Endodermal cell (in vitro differentiated cells): ENCODE measurements around the gene NRXN3. TPM values are rescaled to one million over a fixed set of nuclear protein-coding genes. Genes with fewer than 3 reads are reported as not detected.

Experiments
- DNase-seq: peaks from one replicate; pipeline ENCODE4 v3.0.0-alpha.2; 2017
- H3K27ac ChIP-seq: 2 replicates; pipeline ENCODE4 v1.5.1; 2013; ENCODE audit warnings: mild to moderate bottlenecking, low read depth, low read length, moderate library complexity
- H3K27me3 ChIP-seq: 2 replicates; pipeline ENCODE4 v1.6.1; 2013; ENCODE audit warnings: mild to moderate bottlenecking, low read length, moderate library complexity; ENCODE audit not compliant: insufficient read depth, control insufficient read depth, poor library complexity, severe bottlenecking
- H3K36me3 ChIP-seq: 2 replicates; pipeline ENCODE4 v1.7.0; 2013; ENCODE audit warnings: mild to moderate bottlenecking, low read length, moderate library complexity; ENCODE audit not compliant: control insufficient read depth, insufficient read depth
- H3K4me1 ChIP-seq: one replicate; pipeline ENCODE4 v1.7.0; 2013; ENCODE audit warnings: low read length; ENCODE audit not compliant: control insufficient read depth, insufficient read depth
- H3K4me3 ChIP-seq: 2 replicates; pipeline ENCODE4 v1.5.1; 2013; ENCODE audit warnings: mild to moderate bottlenecking, low read length, moderate library complexity
- H3K9ac ChIP-seq: 2 replicates; pipeline ENCODE4 v1.6.1; 2013; ENCODE audit warnings: mild to moderate bottlenecking, low read length, moderate library complexity; ENCODE audit not compliant: poor library complexity, severe bottlenecking; ENCODE audit errors: extremely low read depth
- H3K9me3 ChIP-seq: 2 replicates; pipeline ENCODE4 v1.6.1; 2013; ENCODE audit warnings: mild to moderate bottlenecking, low read length, moderate library complexity; ENCODE audit not compliant: control insufficient read depth
- H3K27ac Mint-ChIP-seq: 2 replicates; pipeline ENCODE4 v1.8.0; 2020; ENCODE audit warnings: mixed read lengths
- H3K27me3 Mint-ChIP-seq: 2 replicates; pipeline ENCODE4 v1.8.0; 2021; ENCODE audit warnings: mild to moderate bottlenecking, mixed read lengths; ENCODE audit not compliant: insufficient read depth
- H3K36me3 Mint-ChIP-seq: 2 replicates; pipeline ENCODE4 v1.8.0; 2020; ENCODE audit warnings: low read depth, mixed read lengths
- H3K4me1 Mint-ChIP-seq: 2 replicates; pipeline ENCODE4 v1.8.0; 2020; ENCODE audit warnings: mixed read lengths
- H3K4me3 Mint-ChIP-seq: 2 replicates; pipeline ENCODE4 v1.8.0; 2020; ENCODE audit warnings: mild to moderate bottlenecking, moderate library complexity, mixed read lengths
- H3K9me3 Mint-ChIP-seq: 2 replicates; pipeline ENCODE4 v1.8.0; 2020; ENCODE audit warnings: mild to moderate bottlenecking, mixed read lengths
- CTCF ChIP-seq: fragments of 200-600 bp; sonication (generic); conservative IDR thresholded peaks from 2 replicates; pipeline ENCODE4 v1.5.0; 2021; ENCODE audit warnings: antibody characterized with exemption, mild to moderate bottlenecking
- WGBS, 2 experiments: methylation state at CpG; one replicate each; pipeline versions ENCODE4 v1.1.5 to v1.1.7; 2013; ENCODE audit warnings: missing lambda C conversion rate in 2 of 2, mixed read lengths in 1 of 2; ENCODE audit not compliant: insufficient coverage in 1 of 2, insufficient read length in 1 of 2; 5-methylcytosine and 5-hydroxymethylcytosine counted together
- total RNA-seq, 2 donors: library from RNA; stranded (reverse); fragmentation: NEBNext Ultra II Directional in 1 of 2; extraction: Animal tissue kit (Norgen Biotek cat#: 25700) in 1 of 2; gene quantifications; 2 replicates in 1 of 2; 3 replicates in 1 of 2; pipeline ENCODE4 v1.2.1, GENCODE V29; 2021

The NRXN3 gene
- total RNA-seq, 2 donors from 2014 or later: 20.9 to 21.4 TPM

GRCh38 chr14:78737601-78738000 lies 567.4 kb downstream of the NRXN3 start:
- no peak for DNase-seq
- no peaks in the 10 kb centered on the region for H3K9me3 ChIP-seq
- H3K36me3 ChIP-seq: no peaks in the 10 kb centered on the region
- WGBS, 2 experiments: 36 to 77% methylated on average over 2 to 6 of the region's 6 CpGs
- H3K27me3 ChIP-seq: no peaks in the 10 kb centered on the region
- no peak for TF ChIP-seq CTCF
- Mint-ChIP-seq H3K4me1 (peaks cover 21% of the 10 kb centered on the region), H3K27ac (no peak overlapping the region), H3K36me3 (no peaks in the 10 kb centered on the region), H3K9me3 (no peaks in the 10 kb centered on the region), H3K27me3 (peaks cover 4% of the 10 kb centered on the region), H3K4me3 (no peak overlapping the region)
- no peak overlapping the region for H3K27ac ChIP-seq
- no peak overlapping the region for H3K4me3 ChIP-seq
- H3K9ac ChIP-seq: no peak overlapping the region
- H3K4me1 ChIP-seq: peaks cover 7% of the 10 kb centered on the region

- Mint-ChIP-seq H3K4me1 (peaks cover 17% of the 10 kb centered on the region), H3K27me3 (peaks cover 3% of the 10 kb centered on the region), H3K9me3 (no peaks in the 10 kb centered on the region), H3K4me3 (no peak overlapping the region), H3K36me3 (no peaks in the 10 kb centered on the region), H3K27ac (no peak overlapping the region)
- no peak for DNase-seq
- no peaks in the 10 kb centered on the region for H3K36me3 ChIP-seq
- H3K9me3 ChIP-seq: no peaks in the 10 kb centered on the region
- TF ChIP-seq CTCF: no peak
- H3K27ac ChIP-seq: no peak overlapping the region
- H3K27me3 ChIP-seq: no peaks in the 10 kb centered on the region
- peaks cover 9% of the 10 kb centered on the region for H3K4me1 ChIP-seq
- 86 to 100% methylated on average over 1 to 3 of the region's 3 CpGs for WGBS, 2 experiments
- H3K9ac ChIP-seq: no peak overlapping the region
- no peak overlapping the region for H3K4me3 ChIP-seq
These were observed 576.0 kb downstream of the NRXN3 start for GRCh38 chr14:78746086-78746595.

- Histone ChIP-seq H3K36me3 (no peaks in the 10 kb centered on the region), H3K9me3 (no peaks in the 10 kb centered on the region), H3K4me3 (no peak overlapping the region), H3K27me3 (no peaks in the 10 kb centered on the region), H3K9ac (no peak overlapping the region), H3K4me1 (peaks cover 9% of the 10 kb centered on the region), H3K27ac (no peak overlapping the region)
- peaks cover 24% of the 10 kb centered on the region for H3K4me1 Mint-ChIP-seq
- H3K36me3 Mint-ChIP-seq: no peaks in the 10 kb centered on the region
- DNase-seq: no peak
- H3K27ac Mint-ChIP-seq: no peak overlapping the region
- peaks cover 3% of the 10 kb centered on the region for H3K27me3 Mint-ChIP-seq
- H3K9me3 Mint-ChIP-seq: no peaks in the 10 kb centered on the region
- no peak for TF ChIP-seq CTCF
- 86% methylated on average over 1 of the region's 2 CpGs; no CpG with 5 or more reads in 1 of the 2 experiments for WGBS, 2 experiments
- H3K4me3 Mint-ChIP-seq: no peak overlapping the region
These were observed 577.6 kb downstream of the NRXN3 start for GRCh38 chr14:78747813-78748212.
